H1 (cell line): ENCODE measurements around the gene GNAL. TPM values are rescaled to one million over a fixed set of nuclear protein-coding genes. Genes with fewer than 3 reads are reported as not detected.

Experiments
- CTCF ChIA-PET: fragments of 300-600 bp; sonication (Branson Sonifier 250); formaldehyde crosslinking; loops from one replicate; lab custom pipeline; 2021; ENCODE audit not compliant: partially characterized antibody; lab: Charles Lee
- POLR2A ChIA-PET: fragments of 300-600 bp; sonication (Branson Sonifier 250); formaldehyde crosslinking; loops from one replicate; lab custom pipeline; 2021; ENCODE audit warnings: inconsistent platforms; ENCODE audit not compliant: partially characterized antibody; lab: Charles Lee
- DNase-seq, 2 experiments: peaks; one replicate each; pipeline versions ENCODE4 v3.0.0 to v3.0.0-alpha.2; 2010 to 2022; ENCODE audit warnings: low spot score in 2 of 2, low read depth in 1 of 2, mixed read lengths in 1 of 2
- FAIRE-seq: peaks from 2 replicates; lab custom pipeline; 2011; peaks lifted over from hg19 to GRCh38; lab: Jason Lieb, UNC
- H2AFZ ChIP-seq: 2 replicates; pipeline ENCODE4 v1.8.1; 2012; ENCODE audit warnings: low read length, inconsistent platforms
- H2AK5ac ChIP-seq: 2 replicates; pipeline ENCODE4 v1.6.1; 2013; ENCODE audit warnings: low read depth, low read length
- H2BK120ac ChIP-seq: replicated peaks from 2 replicates; pipeline ENCODE3; 2013; ENCODE audit warnings: low read depth, low read length, inconsistent platforms
- H2BK12ac ChIP-seq: 2 replicates; pipeline ENCODE4 v1.6.1; 2013; ENCODE audit warnings: low read depth, low read length
- H2BK15ac ChIP-seq: 2 replicates; pipeline ENCODE4 v1.6.1; 2013; ENCODE audit warnings: low read length
- H2BK20ac ChIP-seq: 2 replicates; pipeline ENCODE4 v1.6.1; 2013; ENCODE audit warnings: low read length
- H2BK5ac ChIP-seq: 2 replicates; pipeline ENCODE4 v1.6.1; 2013; ENCODE audit warnings: low read depth, low read length
- H3K14ac ChIP-seq: 2 replicates; pipeline ENCODE4 v1.6.1; 2013; ENCODE audit warnings: inconsistent platforms; ENCODE audit not compliant: insufficient read length
- H3K18ac ChIP-seq: 2 replicates; pipeline ENCODE4 v1.6.1; 2013; ENCODE audit warnings: low read length; ENCODE audit errors: extremely low read depth
- H3K23ac ChIP-seq: 2 replicates; pipeline ENCODE4 v1.6.1; 2013; ENCODE audit warnings: inconsistent platforms; ENCODE audit not compliant: insufficient read length
- H3K23me2 ChIP-seq: 2 replicates; pipeline ENCODE4 v1.6.1; 2013; ENCODE audit warnings: low read depth, low read length
- H3K27ac ChIP-seq: 2 replicates; pipeline ENCODE4 v1.6.1; 2011; ENCODE audit warnings: low read depth, low read length, inconsistent platforms
- H3K27me3 ChIP-seq, 4 experiments: replicated peaks in 1 of 4; 1 replicate in 1 of 4; 2 replicates in 3 of 4; pipeline versions ENCODE4 v1.6.1 to v1.8.1; 2011 to 2013; ENCODE audit warnings: low read length in 3 of 4, mild to moderate bottlenecking in 3 of 4, inconsistent platforms in 2 of 4, mixed read lengths in 2 of 4, moderate library complexity in 1 of 4; ENCODE audit not compliant: control insufficient read depth in 3 of 4, insufficient read depth in 3 of 4; ENCODE audit errors: extremely low read depth in 1 of 4
- H3K36me3 ChIP-seq, 4 experiments: 2 replicates each; pipeline versions ENCODE4 v1.6.1 to v1.8.1; 2011 to 2013; ENCODE audit warnings: mild to moderate bottlenecking in 4 of 4, low read length in 3 of 4, moderate library complexity in 2 of 4, control low read depth in 1 of 4, inconsistent platforms in 1 of 4; ENCODE audit not compliant: insufficient read depth in 4 of 4, control insufficient read depth in 2 of 4
- H3K4ac ChIP-seq: replicated peaks from 2 replicates; pipeline ENCODE3; 2013; ENCODE audit warnings: low read length, low read depth, mixed read lengths, inconsistent platforms; ENCODE audit not compliant: insufficient read length
- H3K4me1 ChIP-seq, 4 experiments: replicated peaks in 1 of 4; 1 replicate in 1 of 4; 2 replicates in 3 of 4; pipeline versions ENCODE4 v1.6.1 to v1.8.1; 2011 to 2013; ENCODE audit warnings: low read length in 3 of 4, inconsistent platforms in 2 of 4, mixed read lengths in 1 of 4; ENCODE audit not compliant: insufficient read depth in 4 of 4, control insufficient read depth in 3 of 4
- H3K4me2 ChIP-seq, 2 experiments: 2 replicates each; pipeline versions ENCODE4 v1.6.1 to v1.8.1; 2011 to 2013; ENCODE audit warnings: low read depth in 2 of 2, low read length in 2 of 2, control low read depth in 1 of 2, inconsistent platforms in 1 of 2, mild to moderate bottlenecking in 1 of 2; ENCODE audit not compliant: insufficient read depth in 1 of 2
- H3K4me3 ChIP-seq, 4 experiments: fragments of 200-600, 300-600 bp in 1 of 4; sonication (generic), shearing (Covaris generic), sonication (Bioruptor Twin) in 1 of 4; 2 replicates each; pipeline versions ENCODE4 v1.5.1 to v1.8.1; 2011 to 2016; ENCODE audit warnings: low read length in 4 of 4, low read depth in 3 of 4, control low read depth in 2 of 4, inconsistent platforms in 2 of 4, mild to moderate bottlenecking in 2 of 4, mixed read lengths in 1 of 4, moderate library complexity in 1 of 4; ENCODE audit not compliant: insufficient read depth in 2 of 4; ENCODE audit errors: extremely low read depth in 1 of 4
- H3K56ac ChIP-seq: replicated peaks from 2 replicates; pipeline ENCODE3; 2013; ENCODE audit warnings: low read depth, mild to moderate bottlenecking, mixed read lengths, low read length, inconsistent platforms; ENCODE audit not compliant: insufficient read length
- H3K79me1 ChIP-seq: 2 replicates; pipeline ENCODE4 v1.6.1; 2013; ENCODE audit warnings: low read depth, low read length, control low read depth
- H3K79me2 ChIP-seq, 2 experiments: 2 replicates each; pipeline versions ENCODE4 v1.6.1 to v1.8.1; 2012 to 2013; ENCODE audit warnings: low read length in 2 of 2, mild to moderate bottlenecking in 2 of 2, inconsistent platforms in 1 of 2; ENCODE audit not compliant: insufficient read depth in 2 of 2, control insufficient read depth in 1 of 2
- H3K9ac ChIP-seq, 4 experiments: replicated peaks in 1 of 4; 1 replicate in 1 of 4; 2 replicates in 3 of 4; pipeline versions ENCODE4 v1.6.1 to v1.8.1; 2011 to 2013; ENCODE audit warnings: low read depth in 3 of 4, low read length in 3 of 4, control low read depth in 2 of 4, mild to moderate bottlenecking in 2 of 4, moderate library complexity in 2 of 4, inconsistent platforms in 1 of 4; ENCODE audit errors: extremely low read depth in 1 of 4
- H3K9me3 ChIP-seq, 2 experiments: 2 replicates each; pipeline versions ENCODE4 v1.6.1 to v1.8.1; 2012 to 2013; ENCODE audit warnings: mild to moderate bottlenecking in 2 of 2, moderate library complexity in 2 of 2, control low read depth in 1 of 2, inconsistent platforms in 1 of 2, low read depth in 1 of 2, low read length in 1 of 2, mixed read lengths in 1 of 2; ENCODE audit not compliant: insufficient read depth in 2 of 2
- H4K20me1 ChIP-seq, 2 experiments: replicated peaks in 1 of 2; 2 replicates each; pipeline versions ENCODE3 to v1.8.1; 2011 to 2013; ENCODE audit warnings: inconsistent platforms in 2 of 2, low read length in 2 of 2, mild to moderate bottlenecking in 1 of 2; ENCODE audit not compliant: insufficient read depth in 2 of 2, control insufficient read depth in 1 of 2
- H4K5ac ChIP-seq: 2 replicates; pipeline ENCODE4 v1.6.1; 2013; ENCODE audit warnings: low read length, low read depth, mixed read lengths, inconsistent platforms; ENCODE audit not compliant: insufficient read length
- H4K8ac ChIP-seq: 2 replicates; pipeline ENCODE4 v1.8.0; 2013; ENCODE audit warnings: mild to moderate bottlenecking, moderate library complexity, low read length, inconsistent platforms; ENCODE audit not compliant: insufficient read depth; ENCODE audit errors: extremely low read depth
- H4K91ac ChIP-seq: replicated peaks from 2 replicates; pipeline ENCODE3; 2013; ENCODE audit warnings: low read length, mixed read lengths, inconsistent platforms; ENCODE audit not compliant: insufficient read length
- ASH2L ChIP-seq: fragments of 200-600, 300-600 bp; sonication (generic); IDR thresholded peaks from one replicate; pipeline ENCODE4 v1.7.1; 2017; ENCODE audit warnings: low read length
- BACH1 ChIP-seq: IDR thresholded peaks from 2 replicates; pipeline ENCODE4 v1.6.1; 2012; ENCODE audit warnings: low read length, improper control_type of control experiment
- CTBP2 ChIP-seq: IDR thresholded peaks from 2 replicates; pipeline ENCODE4 v1.7.0; 2011; ENCODE audit warnings: borderline replicate concordance, mild to moderate bottlenecking, moderate library complexity, mixed read lengths, low read length; ENCODE audit not compliant: insufficient read depth, insufficient read length
- EZH2 ChIP-seq: fragments of 200-600 bp; sonication (generic); IDR thresholded peaks from 2 replicates; pipeline ENCODE4 v1.7.1; 2012; ENCODE audit warnings: low read depth, mild to moderate bottlenecking, moderate library complexity, low read length, inconsistent platforms; ENCODE audit not compliant: severe bottlenecking
- PHF8 ChIP-seq: fragments of 200-600 bp; sonication (generic); conservative IDR thresholded peaks from 2 replicates; pipeline ENCODE4 v1.7.1; 2012; ENCODE audit warnings: low read depth, mild to moderate bottlenecking, inconsistent platforms, low read length, moderate library complexity
- POLR2AphosphoS5 ChIP-seq: IDR thresholded peaks from 2 replicates; pipeline ENCODE4 v1.6.1; 2011; ENCODE audit warnings: low read depth, low read length
- RAD21 ChIP-seq, 2 experiments: IDR thresholded peaks in 1 of 2; conservative IDR thresholded peaks in 1 of 2; 2 replicates each; pipeline ENCODE4 v1.6.1; 2011; ENCODE audit warnings: low read depth in 2 of 2, low read length in 2 of 2, improper control_type of control experiment in 1 of 2, inconsistent platforms in 1 of 2, mild to moderate bottlenecking in 1 of 2, moderate library complexity in 1 of 2
- RFX5 ChIP-seq: IDR thresholded peaks from 2 replicates; pipeline ENCODE4 v1.6.1; 2011; ENCODE audit warnings: low read depth, low read length, improper control_type of control experiment, borderline replicate concordance
- SIN3A ChIP-seq, 2 experiments: IDR thresholded peaks in 1 of 2; conservative IDR thresholded peaks in 1 of 2; 2 replicates each; pipeline ENCODE4 v1.6.1; 2011 to 2012; ENCODE audit warnings: low read length in 2 of 2, improper control_type of control experiment in 1 of 2, low read depth in 1 of 2, mild to moderate bottlenecking in 1 of 2
- SRF ChIP-seq: IDR thresholded peaks from 2 replicates; pipeline ENCODE4 v1.6.1; 2011; ENCODE audit warnings: mild to moderate bottlenecking, low read depth, low read length, moderate library complexity
- TAF1 ChIP-seq: IDR thresholded peaks from 2 replicates; pipeline ENCODE4 v1.6.1; 2011; ENCODE audit warnings: mild to moderate bottlenecking, low read depth, low read length
- ZNF274 ChIP-seq: IDR thresholded peaks from 2 replicates; pipeline ENCODE4 v1.7.0; 2012; ENCODE audit warnings: low read length, borderline replicate concordance; ENCODE audit errors: extremely low read depth
- WGBS, 2 experiments: shearing (Covaris generic) in 1 of 2; methylation state at CpG; one replicate each; pipeline versions ENCODE4 v1.1.6 to v1.1.7; 2013 to 2015; ENCODE audit warnings: low lambda C conversion rate in 2 of 2, mixed read lengths in 2 of 2, inconsistent platforms in 1 of 2, low coverage in 1 of 2, missing lambda C conversion rate in 1 of 2; ENCODE audit not compliant: insufficient replicate concordance in 2 of 2, insufficient coverage in 1 of 2, insufficient read length in 1 of 2; ENCODE audit errors: extremely low coverage in 1 of 2, missing lambda C conversion rate in 1 of 2; 5-methylcytosine and 5-hydroxymethylcytosine counted together
- polyA plus RNA-seq, 7 experiments: library from polyadenylated mRNA; depleted of rRNA in 3 of 7; stranded (reverse) in 5 of 7; unstranded in 2 of 7; fragments of >200 nt in 5 of 7; fragments of 200-250 nt in 2 of 7; gene quantifications; 1 replicate in 5 of 7; 2 replicates in 1 of 7; 4 replicates in 1 of 7; pipeline versions ENCODE4 v1.2.1 to v1.2.3, GENCODE V29; 2011 to 2013; ENCODE audit warnings: missing spikeins in 2 of 7, mixed read lengths in 2 of 7
- total RNA-seq: library from RNA; stranded (reverse); fragmentation: NEBNext Ultra II Directional; extraction: Animal tissue kit (Norgen Biotek cat#: 25700); gene quantifications from 2 replicates; pipeline ENCODE4 v1.2.1, GENCODE V29; 2021
- TF ChIP-seq, protein P1 (sequence below): IDR thresholded peaks from 2 replicates; pipeline ENCODE4 v1.6.1; 2011; ENCODE audit warnings: low read length, improper control_type of control experiment

Gene GNAL
- total and polyA plus RNA-seq, 2 of the 8 experiments (the other 6 are each of a cell fraction or from before 2014, with no cell fraction given): 13.2 to 18.3 TPM

DNA sequence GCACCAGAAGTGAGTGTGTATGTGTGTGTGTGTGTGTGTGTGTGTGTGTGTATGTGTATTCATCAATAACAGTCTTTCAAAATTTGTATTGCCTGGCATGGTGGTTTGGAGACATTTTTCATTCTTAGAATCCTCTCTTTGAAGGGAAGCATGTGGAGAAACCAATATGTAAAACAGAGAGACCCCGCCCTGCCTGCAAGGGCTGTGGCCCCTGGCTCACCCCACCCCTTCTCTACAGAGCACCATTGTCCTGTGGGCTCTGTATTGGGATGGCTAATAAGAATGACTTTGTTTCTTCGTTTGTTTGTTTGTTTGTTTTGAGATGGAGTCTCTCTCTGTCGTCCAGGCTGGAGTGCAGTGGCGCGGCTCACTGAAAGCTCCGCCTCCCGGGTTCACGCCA, 65.9 kb downstream of the GNAL start:
- H2BK20ac ChIP-seq: no peak overlapping the region
- TF ChIP-seq ZNF274 (no peak), SIN3A (conservative IDR thresholded peaks at IDR 0.05 in 1 of 2, IDR thresholded peaks at IDR 0.05 in 1 of 2; ENCODE audit: low read depth in 1 of 2, low read length in 2 of 2) (no peak), POLR2AphosphoS5 (no peak), SRF (no peak), RAD21 (IDR thresholded peaks at IDR 0.05 in 1 of 2, conservative IDR thresholded peaks at IDR 0.05 in 1 of 2; ENCODE audit: low read depth in 2 of 2, low read length in 2 of 2) (no peak), TAF1 (no peak), RFX5 (no peak), BACH1 (no peak), CTBP2 (no peak), ASH2L (no peak), PHF8 (no peak), EZH2 (no peak)
- TF ChIP-seq, protein P1, sequence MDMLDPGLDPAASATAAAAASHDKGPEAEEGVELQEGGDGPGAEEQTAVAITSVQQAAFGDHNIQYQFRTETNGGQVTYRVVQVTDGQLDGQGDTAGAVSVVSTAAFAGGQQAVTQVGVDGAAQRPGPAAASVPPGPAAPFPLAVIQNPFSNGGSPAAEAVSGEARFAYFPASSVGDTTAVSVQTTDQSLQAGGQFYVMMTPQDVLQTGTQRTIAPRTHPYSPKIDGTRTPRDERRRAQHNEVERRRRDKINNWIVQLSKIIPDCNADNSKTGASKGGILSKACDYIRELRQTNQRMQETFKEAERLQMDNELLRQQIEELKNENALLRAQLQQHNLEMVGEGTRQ: no peak

More for the DNA sequence above, 65.9 kb downstream of the GNAL start:
- Histone ChIP-seq H3K27me3 (peaks cover 2 to 35% (median 25%) of the 10 kb centered on the region in 4 experiments), H3K56ac (no peak overlapping the region), H2AFZ (no peak overlapping the region), H3K9ac (no peak overlapping the region), H2BK5ac (no peak overlapping the region), H2BK120ac (no peak overlapping the region), H3K79me2 (no peaks in the 10 kb centered on the region), H3K4me3 (no peak overlapping the region), H3K23ac (no peak overlapping the region), H3K27ac (no peak overlapping the region), H3K4me1 (peaks cover 0 to 11% (median 3%) of the 10 kb centered on the region in 4 experiments; a peak in 5 of 7 replicates), H4K20me1 (no peaks in the 10 kb centered on the region), H4K5ac (no peak overlapping the region), H3K18ac (no peak overlapping the region), H3K9me3 (no peaks in the 10 kb centered on the region; a peak in 1 of 4 replicates), H4K8ac (no peak overlapping the region), H3K4ac (no peak overlapping the region), H2BK12ac (no peak overlapping the region), H2BK15ac (no peak overlapping the region), H2AK5ac (0 out of 2 replicates have a peak overlapping the region, but pooled peaks have one; percentile 53), H3K36me3 (no peaks in the 10 kb centered on the region), H3K4me2 (no peak overlapping the region), H3K23me2 (peaks cover 15% of the 10 kb centered on the region), H4K91ac (no peak overlapping the region), H3K79me1 (no peaks in the 10 kb centered on the region), H3K14ac (no peak overlapping the region)
- 85% methylated on average over 8 of the region's 8 CpGs; no CpG with 5 or more reads in 1 of the 2 experiments for WGBS, 2 experiments
- ChIA-PET CTCF (interaction anchor here (1.0 to 1.5 kb wide), 2 partner anchors 22 to 183 kb away, joined by 4 read pairs; no protein-coding TSS in a partner anchor), POLR2A (no interaction called here)
- no peak for FAIRE-seq
- no peak for DNase-seq
